ENCODE results near the gene CUL7.
"Not testable (repeated sequence)": the region's sequence is repeated elsewhere in the genome, so short reads cannot be mapped to it uniquely, and the experiment has no call there.

Gene CUL7

DNA sequence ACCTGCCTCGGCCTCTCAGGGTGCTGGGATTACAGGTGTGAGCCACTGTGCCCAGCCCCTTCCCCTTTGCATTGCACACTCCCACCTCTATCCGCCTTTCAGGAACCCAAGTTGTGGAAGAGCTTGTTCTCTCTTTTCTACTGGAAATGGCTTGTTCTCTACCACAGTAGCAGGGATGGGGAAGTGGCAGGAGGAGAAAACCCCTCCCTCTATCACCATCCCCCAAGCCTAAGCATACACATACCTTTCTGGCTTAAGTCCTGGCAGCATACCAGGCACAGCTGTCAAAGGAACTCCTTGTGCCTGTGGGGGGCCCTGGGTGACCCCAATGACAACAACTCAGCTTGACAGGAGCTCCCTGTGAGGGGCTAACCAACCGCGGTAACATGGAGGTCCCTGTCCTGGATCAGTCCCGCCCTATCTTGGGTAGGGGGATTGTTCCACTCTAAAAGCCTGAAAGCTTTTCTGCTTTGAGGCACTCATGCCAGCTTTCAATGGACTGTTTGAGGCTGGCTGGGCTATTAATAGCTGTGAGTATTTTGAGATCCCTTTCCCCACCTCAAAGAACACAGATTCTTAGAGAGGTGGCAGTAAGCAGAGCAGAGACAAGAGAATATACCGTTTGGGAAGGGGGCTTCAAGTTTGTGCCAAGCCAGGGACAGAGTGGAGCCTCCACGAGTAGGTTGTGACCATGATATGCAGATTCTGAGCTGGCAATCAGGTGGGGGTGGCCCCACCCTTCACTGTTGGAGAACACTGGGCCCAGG lies 37.3 kb downstream of the CUL7 start:
- DNase-seq (ENCODE audit: low read depth in 4 of 4, low spot score in 1 of 4): no peak

GRCh38 chr6:43014434-43014909 lies 39.2 kb downstream of the CUL7 start:
- no peak for DNase-seq (ENCODE audit: low read depth in 4 of 4, low spot score in 1 of 4)

GRCh38 chr6:43013843-43014433 lies 39.7 kb downstream of the CUL7 start, which contains the start of the genes KLHDC3 and MEA1:
TSS of gene KLHDC3 (plus strand) at chr6:43014249. CDS start at chr6:43017193, 2,944 bp downstream.
TSS of gene MEA1 (minus strand) at chr6:43013946. CDS start at chr6:43013813, 133 bp downstream.
- peak; percentile 94 to 99 (median 96) for DNase-seq (ENCODE audit: low read depth in 4 of 4, low spot score in 1 of 4)

DNA sequence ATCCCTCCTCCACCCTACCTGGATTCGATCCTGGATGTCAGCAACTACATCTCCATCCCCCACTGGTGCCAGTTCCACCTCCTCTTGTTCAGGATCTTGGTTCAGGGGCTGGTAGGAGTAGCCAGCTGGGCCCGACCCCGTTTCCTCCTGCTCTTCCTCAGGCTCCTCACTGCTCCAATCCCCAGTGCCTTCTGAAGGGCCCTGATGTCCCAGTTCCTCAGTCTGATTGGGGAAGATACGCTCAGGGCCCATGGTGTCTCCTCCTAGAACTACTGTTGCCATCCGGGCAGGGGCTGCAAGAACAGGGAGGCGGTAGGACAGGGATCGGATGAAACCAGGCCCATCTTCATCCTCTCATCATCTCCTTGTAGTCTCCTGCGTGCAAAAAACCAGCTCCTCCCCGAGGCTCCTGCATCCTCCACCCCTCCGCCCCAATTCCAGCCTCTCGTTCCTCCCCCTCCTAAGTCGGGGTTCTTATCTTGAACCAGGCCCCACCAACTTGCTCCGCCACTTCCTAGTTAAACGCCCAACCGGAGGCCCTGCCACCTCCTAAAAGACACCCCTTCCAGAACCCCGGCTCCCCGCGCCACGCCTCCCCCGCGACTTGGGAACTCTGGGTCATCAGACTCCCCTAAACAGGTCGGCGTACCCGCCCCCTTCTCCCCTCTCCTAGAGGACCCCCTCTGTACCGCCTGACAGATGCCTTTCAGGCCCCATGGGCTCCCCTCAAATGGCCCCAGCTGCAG lies 40.4 kb downstream of the CUL7 start:
- DNase-seq (ENCODE audit: low read depth in 4 of 4, low spot score in 1 of 4): peak in 1 of 4 experiments; percentile 34

DNA sequence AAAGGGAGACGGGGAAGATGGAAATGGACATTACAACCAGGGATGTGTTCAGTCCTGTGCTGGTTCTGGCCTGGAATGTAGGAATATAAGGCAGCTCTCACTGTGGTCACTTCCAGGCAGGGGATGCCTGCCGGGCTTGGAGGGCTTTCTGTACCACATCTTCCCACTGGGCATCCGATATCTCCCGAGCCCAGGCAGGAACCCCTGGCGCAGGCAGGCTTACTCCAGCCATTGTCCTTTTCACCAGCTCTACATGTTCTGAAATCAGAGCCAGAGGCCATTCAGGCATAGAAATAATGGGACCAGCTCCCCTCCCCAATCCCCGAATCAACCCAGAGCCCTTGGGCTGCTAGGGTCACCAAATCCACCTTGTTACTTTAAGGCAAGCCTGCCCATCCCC lies 41.3 kb downstream of the CUL7 start:
- DNase-seq (ENCODE audit: low read depth in 4 of 4, low spot score in 1 of 4): no peak

DNA sequence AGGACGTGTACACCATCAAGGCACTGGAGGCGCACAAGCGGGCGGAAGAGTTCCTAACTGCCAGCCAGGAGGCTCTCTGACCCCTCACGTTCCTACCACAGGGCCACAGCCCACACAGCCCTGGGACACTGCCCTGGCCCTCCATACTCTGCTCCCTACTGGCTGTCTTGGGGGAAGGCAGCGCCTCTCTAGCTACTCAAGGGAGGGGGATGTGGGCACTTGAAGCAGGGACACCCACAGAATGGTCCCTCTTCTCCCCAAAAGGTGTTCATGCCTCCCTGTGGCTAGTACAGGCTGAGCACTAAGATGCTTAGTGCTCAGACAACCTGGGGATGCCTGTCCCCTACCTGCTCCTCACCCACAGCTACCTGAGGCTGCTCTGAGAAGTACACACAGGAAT lies 42.4 kb downstream of the CUL7 start:
- no peak for DNase-seq (ENCODE audit: low read depth in 4 of 4, low spot score in 1 of 4)

DNA sequence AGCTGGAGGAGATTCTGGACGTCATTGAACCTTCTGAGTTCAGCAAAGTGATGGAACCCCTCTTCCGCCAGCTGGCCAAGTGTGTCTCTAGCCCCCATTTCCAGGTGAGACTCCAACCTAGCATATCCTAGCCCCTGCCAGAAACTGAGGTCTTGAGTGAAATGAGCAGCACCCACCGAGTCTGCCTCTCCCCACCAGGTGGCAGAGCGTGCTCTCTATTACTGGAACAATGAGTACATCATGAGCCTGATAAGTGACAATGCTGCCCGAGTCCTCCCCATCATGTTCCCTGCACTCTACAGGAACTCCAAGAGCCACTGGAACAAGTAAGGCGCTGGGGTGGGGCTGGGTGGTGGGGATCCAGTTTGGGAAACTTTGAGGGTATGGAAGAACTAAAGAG lies 44.5 kb downstream of the CUL7 start:
- DNase-seq (ENCODE audit: low read depth in 4 of 4, low spot score in 1 of 4): no peak

DNA sequence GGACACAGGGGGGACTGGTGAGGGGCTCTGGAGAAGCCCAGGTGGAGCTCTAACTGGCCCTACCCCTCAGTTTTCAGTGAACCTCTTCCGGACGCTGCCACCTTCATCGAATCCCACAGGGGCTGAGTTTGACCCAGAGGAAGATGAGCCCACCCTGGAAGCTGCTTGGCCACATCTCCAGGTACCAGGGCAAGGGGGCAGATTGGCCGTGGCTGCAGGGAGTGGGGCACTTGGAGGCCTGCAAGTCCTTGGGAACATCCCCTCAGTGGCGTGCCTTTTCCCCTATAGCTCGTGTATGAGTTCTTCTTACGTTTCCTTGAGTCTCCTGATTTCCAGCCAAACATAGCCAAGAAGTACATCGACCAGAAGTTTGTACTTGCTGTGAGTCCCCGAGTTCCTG lies 46.5 kb downstream of the CUL7 start:
- no peak for DNase-seq (ENCODE audit: low read depth in 4 of 4, low spot score in 1 of 4)

GRCh38 chr6:43006251-43006650 lies 47.4 kb downstream of the CUL7 start:
- DNase-seq (ENCODE audit: low read depth in 4 of 4, low spot score in 1 of 4): no peak

- no peak for DNase-seq (ENCODE audit: low read depth in 4 of 4, low spot score in 1 of 4)
Observed at GRCh38 chr6:43005844-43006243, 47.8 kb downstream of the CUL7 start.

GRCh38 chr6:43001843-43002242 lies 51.8 kb downstream of the CUL7 start:
- DNase-seq (ENCODE audit: low read depth in 4 of 4, low spot score in 1 of 4): no peak

DNA sequence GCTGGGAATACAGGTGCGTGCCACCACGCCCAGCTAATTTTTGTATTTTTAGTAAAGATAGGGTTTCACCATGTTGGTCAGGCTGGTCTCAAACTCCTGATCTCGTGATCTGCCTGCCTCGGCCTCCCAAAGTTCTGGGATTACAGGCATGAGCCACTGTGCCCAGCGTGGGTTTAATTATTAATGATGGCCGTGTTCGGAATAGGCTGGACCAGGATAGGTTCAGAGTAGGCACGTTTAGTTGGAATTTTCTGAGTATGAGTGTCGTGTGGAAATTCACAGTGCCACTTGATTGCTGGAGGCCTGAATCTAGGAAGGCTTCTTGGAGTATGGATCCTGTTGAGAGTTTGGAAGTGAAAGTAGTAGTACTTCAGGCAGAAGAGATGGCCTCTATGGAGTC lies 55.4 kb downstream of the CUL7 start:
- DNase-seq (ENCODE audit: low read depth in 4 of 4, low spot score in 1 of 4): not testable (repeated sequence)

DNA sequence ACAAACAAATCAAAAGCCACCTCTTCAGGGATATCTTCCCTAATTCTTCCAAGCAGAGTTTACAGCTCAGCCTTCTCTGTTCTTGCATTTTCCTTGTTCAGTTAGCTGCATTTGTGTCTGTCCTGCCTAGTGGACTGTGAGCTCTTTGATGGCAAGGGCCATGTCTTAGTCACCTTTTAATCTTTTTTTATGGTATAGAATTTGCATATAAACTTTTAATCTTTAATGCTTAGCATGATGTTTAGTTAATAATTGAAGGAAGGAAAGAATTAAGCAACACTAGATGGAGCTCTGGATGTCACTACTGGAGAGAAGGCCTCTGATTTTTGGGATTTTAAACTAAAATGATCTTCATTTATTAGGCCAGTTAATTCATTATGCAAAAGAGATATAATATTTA lies 57.1 kb downstream of the CUL7 start:
- DNase-seq (ENCODE audit: low read depth in 4 of 4, low spot score in 1 of 4): no peak

DNA sequence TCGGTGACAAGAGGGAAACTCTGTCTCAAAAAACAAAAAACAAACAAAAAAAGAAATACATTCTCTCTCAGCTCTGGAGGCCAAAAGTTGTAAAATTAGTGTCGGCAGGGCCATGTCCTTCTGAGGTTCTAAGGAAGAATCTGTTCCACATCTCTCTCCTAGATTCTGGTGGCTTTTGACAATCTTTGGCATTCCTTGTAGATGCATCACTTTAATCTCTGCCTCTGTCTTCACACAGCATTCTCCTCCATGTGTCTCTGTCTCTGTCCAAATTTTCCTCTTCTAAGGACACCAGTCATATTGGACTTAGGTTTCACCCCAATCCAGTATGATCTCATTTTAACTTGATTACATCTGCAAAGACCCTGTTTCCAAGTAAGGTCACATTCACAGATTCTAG lies 60.2 kb downstream of the CUL7 start:
- no peak for DNase-seq (ENCODE audit: low read depth in 4 of 4, low spot score in 1 of 4)

GRCh38 chr6:42989923-42990322 lies 63.7 kb downstream of the CUL7 start:
- DNase-seq (ENCODE audit: low read depth in 4 of 4, low spot score in 1 of 4): no peak

DNA sequence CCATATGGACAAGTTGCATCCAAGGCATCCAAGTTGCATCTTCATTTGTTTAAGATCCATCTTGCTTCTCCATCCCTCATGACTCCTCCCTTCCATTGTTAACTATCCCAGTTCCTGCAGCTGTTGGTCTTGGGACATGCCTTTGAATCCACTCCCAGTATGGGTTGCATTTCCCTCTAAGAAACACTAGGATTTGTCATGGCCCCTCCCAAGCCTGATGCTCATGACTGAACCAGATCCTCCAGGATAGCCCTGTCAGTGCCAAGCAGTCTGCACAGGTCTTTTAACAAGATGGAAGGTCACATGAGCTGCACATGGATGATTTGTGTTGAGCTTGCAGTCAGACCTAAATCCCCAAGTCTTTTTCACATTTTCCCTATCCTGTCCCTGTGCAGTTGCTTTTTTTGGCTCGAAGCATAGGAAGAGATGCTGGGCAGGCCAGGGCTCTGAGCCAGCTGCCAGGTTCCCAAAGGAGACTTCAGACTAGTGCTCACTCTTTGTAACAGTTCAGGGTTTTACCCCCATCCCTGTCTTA lies 65.1 kb downstream of the CUL7 start:
- no peak for DNase-seq (ENCODE audit: low read depth in 4 of 4, low spot score in 1 of 4)
